Type B pancreatic cell (in vitro differentiated cells): ENCODE results near the gene KIF4A. TPM values are rescaled to one million over a fixed set of nuclear protein-coding genes. Genes with fewer than 3 reads are reported as not detected.

Experiments
- DNase-seq: peaks from one replicate; pipeline ENCODE4 v3.0.0; 2021; ENCODE audit warnings: mixed read lengths; ENCODE audit not compliant: unreplicated experiment; ENCODE audit errors: extremely low spot score
- H3K27ac Mint-ChIP-seq: 2 replicates; pipeline ENCODE4 v1.8.0; 2021; ENCODE audit warnings: mild to moderate bottlenecking, mixed read lengths
- H3K27me3 Mint-ChIP-seq: 2 replicates; pipeline ENCODE4 v1.8.0; 2021; ENCODE audit warnings: mixed read lengths
- H3K36me3 Mint-ChIP-seq: 2 replicates; pipeline ENCODE4 v1.8.0; 2021; ENCODE audit warnings: mixed read lengths
- H3K4me1 Mint-ChIP-seq: one replicate; pipeline ENCODE4 v1.8.0; 2021; ENCODE audit warnings: mixed read lengths; ENCODE audit not compliant: unreplicated experiment
- H3K4me3 Mint-ChIP-seq: 2 replicates; pipeline ENCODE4 v1.8.0; 2021; ENCODE audit warnings: mild to moderate bottlenecking, mixed read lengths
- H3K9me3 Mint-ChIP-seq: 2 replicates; pipeline ENCODE4 v1.8.0; 2021; ENCODE audit warnings: mixed read lengths
- CTCF ChIP-seq: fragments of 200-600 bp; sonication (generic); conservative IDR thresholded peaks from 2 replicates; pipeline ENCODE4 v1.5.0; 2021; ENCODE audit warnings: antibody characterized with exemption, mild to moderate bottlenecking
- total RNA-seq: library from RNA; stranded (reverse); gene quantifications from 2 replicates; pipeline ENCODE4 v1.2.1, GENCODE V29; 2021; ENCODE audit warnings: low replicate concordance

Gene KIF4A
- total RNA-seq, 1 donor from 2014 or later, result 29.8 TPM

- Mint-ChIP-seq H3K27me3 (no peaks in the 10 kb centered on the region), H3K9me3 (no peaks in the 10 kb centered on the region), H3K4me3 (no peak overlapping the region), H3K4me1 (no peaks in the 10 kb centered on the region), H3K36me3 (no peaks in the 10 kb centered on the region), H3K27ac (no peak overlapping the region)
- TF ChIP-seq CTCF, result no peak
- no peak for DNase-seq
Measured at GRCh38 chrX:70279081-70279480, 10.8 kb upstream of the KIF4A start.

- Mint-ChIP-seq H3K27ac (no peak overlapping the region), H3K4me1 (no peaks in the 10 kb centered on the region), H3K36me3 (no peaks in the 10 kb centered on the region), H3K4me3 (no peak overlapping the region), H3K27me3 (no peaks in the 10 kb centered on the region), H3K9me3 (no peaks in the 10 kb centered on the region)
- peak; percentile 18 for DNase-seq
- no peak for TF ChIP-seq CTCF
Measured at GRCh38 chrX:70280573-70280972, 9.3 kb upstream of the KIF4A start.

GRCh38 chrX:70281951-70282350 lies 8.0 kb upstream of the KIF4A start, which contains the start of gene RAB41:
Gene RAB41 (plus strand): TSS chrX:70282172. CDS start chrX:70282218, 46 bp downstream.
- Mint-ChIP-seq H3K4me1 (no peaks in the 10 kb centered on the region), H3K9me3 (no peaks in the 10 kb centered on the region), H3K36me3 (peaks cover 3% of the 10 kb centered on the region), H3K4me3 (no peak within 1 kb of the TSS), H3K27ac (no peak within 1 kb of the TSS), H3K27me3 (no peaks in the 10 kb centered on the region)
- no peak for TF ChIP-seq CTCF
- DNase-seq, result peak; percentile 56

- Mint-ChIP-seq H3K27me3 (no peaks in the 10 kb centered on the region), H3K9me3 (no peaks in the 10 kb centered on the region), H3K4me1 (no peaks in the 10 kb centered on the region), H3K27ac (peak overlapping the region; percentile 72), H3K4me3 (peak overlapping the region; percentile 93), H3K36me3 (peaks cover 3% of the 10 kb centered on the region)
- DNase-seq, result no peak
- no peak for TF ChIP-seq CTCF
Measured at GRCh38 chrX:70289168-70289792, 624 bp upstream of the KIF4A start.

GRCh38 chrX:70292788-70293187 lies 2.9 kb downstream of the KIF4A start:
- H3K4me1 Mint-ChIP-seq, result no peaks in the 10 kb centered on the region
- H3K27ac Mint-ChIP-seq, result no peak overlapping the region
- H3K27me3 Mint-ChIP-seq, result no peaks in the 10 kb centered on the region
- no peak for DNase-seq
- no peaks in the 10 kb centered on the region for H3K9me3 Mint-ChIP-seq
- H3K4me3 Mint-ChIP-seq, result peak overlapping the region; percentile 38
- no peaks in the 10 kb centered on the region for H3K36me3 Mint-ChIP-seq
- TF ChIP-seq CTCF, result no peak
